DMS114 treated with DMSO at 0.1 percent for 48 hours (cell line): ENCODE data around the gene HEXB.

Experiments
- DNase-seq: peaks from one replicate; lab custom pipeline; 2025; ENCODE audit not compliant: unreplicated experiment; lab: John Stamatoyannopoulos, UW

The HEXB gene

GRCh38 chr5:74684900-74685851 is at the start of gene HEXB:
HEXB (plus strand) TSS chr5:74685233; CDS start chr5:74685261, 28 bp downstream.
- DNase-seq: peak; percentile 50

GRCh38 chr5:74636149-74636548 is 48.9 kb upstream of the HEXB start:
- no peak for DNase-seq

GRCh38 chr5:74636552-74636951 is 48.5 kb upstream of the HEXB start:
- DNase-seq: no peak

GRCh38 chr5:74638544-74638969 is 46.5 kb upstream of the HEXB start:
- DNase-seq: no peak

GRCh38 chr5:74638970-74639806 is 45.8 kb upstream of the HEXB start:
- DNase-seq: no peak

GRCh38 chr5:74639807-74640449 is 45.1 kb upstream of the HEXB start:
- DNase-seq: peak; percentile 33

GRCh38 chr5:74640450-74640953 is 44.5 kb upstream of the HEXB start, which contains the start of gene ENC1:
ENC1 (minus strand) TSS chr5:74640728; CDS start chr5:74636485, 4,243 bp downstream.
- peak; percentile 71 for DNase-seq

- peak; percentile 48 for DNase-seq
Measured at GRCh38 chr5:74640954-74641734, 43.9 kb upstream of the HEXB start.

- DNase-seq: peak; percentile 53
Measured at GRCh38 chr5:74641735-74642542, 43.1 kb upstream of the HEXB start.

GRCh38 chr5:74642543-74642863 is 42.5 kb upstream of the HEXB start:
- DNase-seq: no peak

- DNase-seq: no peak
Measured at GRCh38 chr5:74643111-74643562, 41.9 kb upstream of the HEXB start.

GRCh38 chr5:74647096-74647495 is 37.9 kb upstream of the HEXB start:
- no peak for DNase-seq

- peak; percentile 65 for DNase-seq
Measured at GRCh38 chr5:74648835-74649293, 36.2 kb upstream of the HEXB start.

- DNase-seq: no peak
Measured at GRCh38 chr5:74649421-74649973, 35.5 kb upstream of the HEXB start.

GRCh38 chr5:74651710-74652109 is 33.3 kb upstream of the HEXB start:
- no peak for DNase-seq

GRCh38 chr5:74652576-74652975 is 32.5 kb upstream of the HEXB start:
- DNase-seq: no peak

- DNase-seq: no peak
Measured at GRCh38 chr5:74653991-74654390, 31.0 kb upstream of the HEXB start.

GRCh38 chr5:74655206-74655605 is 29.8 kb upstream of the HEXB start:
- no peak for DNase-seq

- DNase-seq: no peak
Measured at GRCh38 chr5:74655716-74656115, 29.3 kb upstream of the HEXB start.
